AG04450 (cell line): Measurements from ENCODE around the gene DNMT3A. TPM values are rescaled to one million over a fixed set of nuclear protein-coding genes. Genes with fewer than 3 reads are reported as not detected.

Experiments used
- CTCF ChIA-PET: fragments of 300-600, 350-600 bp; formaldehyde crosslinking; extraction: SDS; loops from one replicate; lab custom pipeline; 2022; ENCODE audit warnings: antibody characterized with exemption, inconsistent platforms; lab: Charles Lee
- POLR2A ChIA-PET: fragments of 350-600 bp; formaldehyde crosslinking; extraction: SDS; loops from one replicate; lab custom pipeline; 2021; ENCODE audit warnings: antibody characterized with exemption, inconsistent platforms; lab: Yijun Ruan, JAX
- DNase-seq: peaks from one replicate; pipeline ENCODE4 v3.0.0-alpha.2; 2011; ENCODE audit warnings: low read depth, low spot score
- H3K27ac ChIP-seq: one replicate; pipeline ENCODE4 v1.5.1; 2012; ENCODE audit warnings: low read depth, low read length, control low read depth
- H3K27me3 ChIP-seq: one replicate; pipeline ENCODE4 v1.6.0; 2012; ENCODE audit warnings: low read length; ENCODE audit not compliant: control insufficient read depth, insufficient read depth
- H3K4me3 ChIP-seq: 2 replicates; pipeline ENCODE4 v1.5.1; 2011; ENCODE audit warnings: mild to moderate bottlenecking, low read depth, low read length, control low read depth
- H3K9me3 ChIP-seq: 2 replicates; pipeline ENCODE4 v1.5.1; 2012; ENCODE audit warnings: low read length; ENCODE audit not compliant: control insufficient read depth, insufficient read depth
- CTCF ChIP-seq: IDR thresholded peaks from 2 replicates; pipeline ENCODE4 v1.5.1; 2011; ENCODE audit warnings: low read depth, low read length, control low read depth, inconsistent platforms
- polyA plus RNA-seq: library from polyadenylated mRNA; depleted of rRNA; stranded (reverse); fragments of >200 nt; gene quantifications from 2 replicates; pipeline ENCODE4 v1.2.3, GENCODE V29; 2011

DNMT3A gene
- polyA plus RNA-seq, 1 experiment: 4.1 TPM

- POLR2A ChIA-PET: no interaction called here
- H3K27ac ChIP-seq: no peak overlapping the region
- no peak for DNase-seq
- peaks cover 4% of the 10 kb centered on the region for H3K27me3 ChIP-seq
- no peak for TF ChIP-seq CTCF
- no peaks in the 10 kb centered on the region; the same call in 1 of the 2 replicates for H3K9me3 ChIP-seq
- H3K4me3 ChIP-seq: no peak overlapping the region
- CTCF ChIA-PET: interaction anchor here (1.1 to 2.5 kb wide), 3 partner anchors 9 to 287 kb away, joined by 3 to 16 read pairs (median 5); no protein-coding TSS in a partner anchor
Observed at GRCh38 chr2:25366629-25367028, 24.9 kb upstream of the DNMT3A start.

- DNase-seq: no peak
- H3K27me3 ChIP-seq: peaks cover 2% of the 10 kb centered on the region
- no peak overlapping the region for H3K4me3 ChIP-seq
- ChIA-PET CTCF (interaction anchor here (0.6 to 2.5 kb wide), 3 partner anchors 11 to 300 kb away, joined by 4 to 16 read pairs (median 5); no protein-coding TSS in a partner anchor), POLR2A (interaction anchor here (0.5 kb wide), 1 partner anchor 547 kb away, joined by 3 read pairs; no protein-coding TSS in a partner anchor)
- no peak overlapping the region for H3K27ac ChIP-seq
- H3K9me3 ChIP-seq: no peaks in the 10 kb centered on the region; the same call in 1 of the 2 replicates
- TF ChIP-seq CTCF: no peak
Observed at GRCh38 chr2:25365241-25365640, 23.5 kb upstream of the DNMT3A start.

- DNase-seq: no peak
- peaks cover 2% of the 10 kb centered on the region for H3K27me3 ChIP-seq
- H3K9me3 ChIP-seq: no peaks in the 10 kb centered on the region; the same call in 1 of the 2 replicates
- CTCF ChIA-PET: interaction anchor here (0.6 kb wide), 1 partner anchor 336 kb away, joined by 3 read pairs; no protein-coding TSS in a partner anchor
- no peak for TF ChIP-seq CTCF
- no peak overlapping the region for H3K27ac ChIP-seq
- POLR2A ChIA-PET: no interaction called here
- H3K4me3 ChIP-seq: no peak overlapping the region
Observed at GRCh38 chr2:25363733-25364132, 22.0 kb upstream of the DNMT3A start.

- peaks cover 2% of the 10 kb centered on the region for H3K27me3 ChIP-seq
- CTCF ChIA-PET: interaction anchor here (0.5 to 3.0 kb wide), 98 partner anchors 9 to 1622 kb away, joined by 3 to 87 read pairs (median 4); no protein-coding TSS in a partner anchor
- H3K27ac ChIP-seq: no peak overlapping the region
- peaks cover 3% of the 10 kb centered on the region; the same call in 1 of the 2 replicates for H3K9me3 ChIP-seq
- POLR2A ChIA-PET: interaction anchor here (0.9 to 1.1 kb wide), 2 partner anchors 13 to 111 kb away, joined by 3 to 4 read pairs; no protein-coding TSS in a partner anchor
- no peak for DNase-seq
- TF ChIP-seq CTCF: no peak
- H3K4me3 ChIP-seq: peak overlapping the region; percentile 59
Observed at GRCh38 chr2:25362434-25363145, 20.9 kb upstream of the DNMT3A start.
